T-cell (primary cell): ENCODE measurements around the gene IL37. TPM values are rescaled to one million over a fixed set of nuclear protein-coding genes. Genes with fewer than 3 reads are reported as not detected.

Source experiments
- ATAC-seq, 4 experiments: fragments of 200-7000 bp in 3 of 4; fragments of 150-1000 bp in 1 of 4; cut with Tn5 transposase; replicated peaks in 1 of 4; 1 replicate in 3 of 4; 2 replicates in 1 of 4; pipeline ENCODE4 v1.10.0; 2021; ENCODE audit warnings: moderate library complexity in 3 of 4, mild to moderate bottlenecking in 2 of 4, moderate number of reproducible peaks in 1 of 4
- CTCF ChIA-PET, 2 donors: fragments of 300-600 bp; sonication (Branson Sonifier 250); formaldehyde crosslinking; loops; one replicate each; lab custom pipeline; 2022; ENCODE audit warnings: antibody characterized with exemption in 2 of 2; lab: Charles Lee
- POLR2A ChIA-PET, 2 donors: fragments of 300-600 bp; sonication (Branson Sonifier 250); formaldehyde crosslinking; loops; one replicate each; lab custom pipeline; 2022; ENCODE audit warnings: antibody characterized with exemption in 2 of 2; lab: Charles Lee
- DNase-seq, 35 experiments: peaks; one replicate each; pipeline versions ENCODE4 v3.0.0 to v3.0.0-alpha.2; 2013 to 2023
- H3K27ac ChIP-seq: one replicate; pipeline ENCODE4 v1.5.1; 2013; ENCODE audit warnings: low read length
- H3K27me3 ChIP-seq, 2 experiments: replicated peaks in 1 of 2; 1 replicate in 1 of 2; 2 replicates in 1 of 2; pipeline versions ENCODE4 v1.6.1 to v1.7.0; 2013; ENCODE audit warnings: low read length in 1 of 2, mixed read lengths in 1 of 2; ENCODE audit not compliant: control insufficient read depth in 2 of 2, insufficient read depth in 2 of 2; ENCODE audit errors: extremely low read depth in 1 of 2
- H3K36me3 ChIP-seq, 2 donors: 1 replicate in 1 of 2; 2 replicates in 1 of 2; pipeline versions ENCODE4 v1.6.1 to v1.7.0; 2013; ENCODE audit warnings: low read length in 1 of 2; ENCODE audit not compliant: control insufficient read depth in 2 of 2, insufficient read depth in 1 of 2; ENCODE audit errors: extremely low read depth in 1 of 2
- H3K4me1 ChIP-seq, 2 experiments: 1 replicate in 1 of 2; 2 replicates in 1 of 2; pipeline versions ENCODE4 v1.6.1 to v1.7.0; 2013; ENCODE audit warnings: low read length in 2 of 2, mixed read lengths in 1 of 2; ENCODE audit not compliant: insufficient read depth in 2 of 2, control insufficient read depth in 1 of 2; ENCODE audit errors: extremely low read depth in 1 of 2
- H3K4me3 ChIP-seq, 2 donors: 1 replicate in 1 of 2; 2 replicates in 1 of 2; pipeline versions ENCODE4 v1.5.1 to v1.7.0; 2013; ENCODE audit warnings: mild to moderate bottlenecking in 2 of 2, low read length in 1 of 2, moderate library complexity in 1 of 2; ENCODE audit not compliant: control insufficient read depth in 1 of 2; ENCODE audit errors: extremely low read depth in 1 of 2
- H3K9me3 ChIP-seq: 2 replicates; pipeline ENCODE4 v1.7.0; 2013
- H3K27ac Mint-ChIP-seq, 2 donors: one replicate each; pipeline ENCODE4 v1.8.0; 2020 to 2021; ENCODE audit warnings: mild to moderate bottlenecking in 2 of 2, mixed read lengths in 2 of 2
- H3K27me3 Mint-ChIP-seq, 2 donors: one replicate each; pipeline ENCODE4 v1.8.0; 2021 to 2022; ENCODE audit warnings: mixed read lengths in 2 of 2
- H3K36me3 Mint-ChIP-seq: one replicate; pipeline ENCODE4 v1.8.0; 2021; ENCODE audit warnings: mixed read lengths
- H3K4me1 Mint-ChIP-seq, 3 donors: one replicate each; pipeline ENCODE4 v1.8.0; 2020 to 2022; ENCODE audit warnings: mixed read lengths in 3 of 3, mild to moderate bottlenecking in 1 of 3
- H3K4me3 Mint-ChIP-seq, 3 donors: one replicate each; pipeline ENCODE4 v1.8.0; 2020 to 2022; ENCODE audit warnings: mild to moderate bottlenecking in 3 of 3, mixed read lengths in 3 of 3, moderate library complexity in 3 of 3
- H3K9me3 Mint-ChIP-seq, 3 donors: one replicate each; pipeline ENCODE4 v1.8.0; 2020 to 2022; ENCODE audit warnings: mixed read lengths in 3 of 3
- WGBS: methylation state at CpG from one replicate; pipeline ENCODE4 v1.1.5; 2013; ENCODE audit warnings: missing lambda C conversion rate; ENCODE audit not compliant: insufficient coverage; 5-methylcytosine and 5-hydroxymethylcytosine counted together
- total RNA-seq, 35 experiments: library from RNA in 6 of 35; stranded (reverse) in 6 of 35; fragments of 120-200 nt in 1 of 35; gene quantifications; one replicate each; pipeline versions ENCODE4 v1.2.1 to v1.2.4 and lab custom pipeline; 2013 to 2026

IL37 gene
- total RNA-seq, 5 donors from 2014 or later (not counting 1 experiment from before 2014, with no cell fraction given): not detected

DNA sequence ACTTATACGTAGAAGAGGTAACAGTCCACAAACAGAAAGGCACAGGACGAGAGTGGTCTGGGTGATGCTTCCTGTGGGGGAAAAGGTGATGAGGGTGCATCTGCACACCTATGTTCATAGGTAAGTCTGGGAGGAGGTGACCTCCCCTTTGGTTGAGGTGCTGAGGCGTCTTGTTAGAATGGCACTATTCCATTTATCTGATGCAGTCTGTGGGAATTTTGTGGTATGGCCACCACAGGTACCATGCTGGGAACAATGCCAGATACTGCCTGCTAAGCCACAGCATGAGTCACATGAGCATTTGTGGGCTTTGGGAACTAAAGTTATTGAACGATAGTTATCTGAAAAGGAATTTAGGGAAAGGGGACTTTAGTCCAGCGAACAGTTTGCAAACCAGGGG is 27.9 kb downstream of the IL37 start:
- H3K9me3 Mint-ChIP-seq: no peaks in the 10 kb centered on the region
- H3K4me1 ChIP-seq: peaks cover 0 to 5% of the 10 kb centered on the region in 2 experiments
- no peak overlapping the region for H3K27ac ChIP-seq
- H3K9me3 ChIP-seq: no peaks in the 10 kb centered on the region
- H3K4me3 Mint-ChIP-seq: no peak overlapping the region
- ChIA-PET CTCF (no interaction called here), POLR2A (no interaction called here)
- 54% methylated on average over 4 of the region's 5 CpGs for WGBS
- H3K4me3 ChIP-seq: no peak overlapping the region
- no peak overlapping the region for H3K27ac Mint-ChIP-seq
- H3K27me3 ChIP-seq: peaks cover 0 to 3% of the 10 kb centered on the region in 2 experiments
- ATAC-seq (no peak), DNase-seq (peak in 4 of 35 experiments; percentile 3 to 20 (median 10))
- no peaks in the 10 kb centered on the region for H3K36me3 Mint-ChIP-seq
- H3K4me1 Mint-ChIP-seq: peaks cover 0 to 5% (median 0%) of the 10 kb centered on the region in 3 donors
- peaks cover 0 to 4% of the 10 kb centered on the region in 2 donors for H3K27me3 Mint-ChIP-seq
- H3K36me3 ChIP-seq: no peaks in the 10 kb centered on the region

DNA sequence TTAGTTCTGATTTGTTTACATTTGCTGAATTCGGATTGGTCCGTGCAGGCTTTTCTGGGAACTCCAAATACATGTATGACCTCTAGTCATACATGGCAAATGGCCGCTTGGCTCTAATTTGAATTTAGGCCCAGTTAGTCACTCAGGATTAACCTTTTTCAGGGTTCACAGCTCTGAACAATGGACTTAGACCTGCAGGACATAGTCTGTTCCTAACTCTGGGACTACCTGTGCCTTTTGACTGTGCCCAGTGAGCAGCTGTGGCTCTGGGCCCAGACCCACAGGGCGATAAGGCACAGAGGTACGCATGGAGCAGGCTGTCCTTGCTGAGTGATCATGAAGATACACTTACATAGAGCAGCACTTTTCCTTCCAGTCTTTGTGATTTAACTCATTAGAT is 28.5 kb downstream of the IL37 start:
- Histone ChIP-seq H3K4me1 (peaks cover 0 to 5% of the 10 kb centered on the region in 2 experiments), H3K4me3 (no peak overlapping the region), H3K9me3 (no peaks in the 10 kb centered on the region), H3K36me3 (no peaks in the 10 kb centered on the region), H3K27me3 (peaks cover 0 to 3% of the 10 kb centered on the region in 2 experiments), H3K27ac (no peak overlapping the region)
- no peaks in the 10 kb centered on the region for H3K36me3 Mint-ChIP-seq
- H3K9me3 Mint-ChIP-seq: no peaks in the 10 kb centered on the region
- DNase-seq (no peak), ATAC-seq (no peak)
- 100% methylated on average over 2 of the region's 5 CpGs for WGBS
- ChIA-PET POLR2A (no interaction called here), CTCF (no interaction called here)
- no peak overlapping the region for H3K27ac Mint-ChIP-seq
- peaks cover 0 to 4% of the 10 kb centered on the region in 2 donors for H3K27me3 Mint-ChIP-seq
- H3K4me3 Mint-ChIP-seq: no peak overlapping the region
- peaks cover 0 to 5% (median 0%) of the 10 kb centered on the region in 3 donors for H3K4me1 Mint-ChIP-seq

DNA sequence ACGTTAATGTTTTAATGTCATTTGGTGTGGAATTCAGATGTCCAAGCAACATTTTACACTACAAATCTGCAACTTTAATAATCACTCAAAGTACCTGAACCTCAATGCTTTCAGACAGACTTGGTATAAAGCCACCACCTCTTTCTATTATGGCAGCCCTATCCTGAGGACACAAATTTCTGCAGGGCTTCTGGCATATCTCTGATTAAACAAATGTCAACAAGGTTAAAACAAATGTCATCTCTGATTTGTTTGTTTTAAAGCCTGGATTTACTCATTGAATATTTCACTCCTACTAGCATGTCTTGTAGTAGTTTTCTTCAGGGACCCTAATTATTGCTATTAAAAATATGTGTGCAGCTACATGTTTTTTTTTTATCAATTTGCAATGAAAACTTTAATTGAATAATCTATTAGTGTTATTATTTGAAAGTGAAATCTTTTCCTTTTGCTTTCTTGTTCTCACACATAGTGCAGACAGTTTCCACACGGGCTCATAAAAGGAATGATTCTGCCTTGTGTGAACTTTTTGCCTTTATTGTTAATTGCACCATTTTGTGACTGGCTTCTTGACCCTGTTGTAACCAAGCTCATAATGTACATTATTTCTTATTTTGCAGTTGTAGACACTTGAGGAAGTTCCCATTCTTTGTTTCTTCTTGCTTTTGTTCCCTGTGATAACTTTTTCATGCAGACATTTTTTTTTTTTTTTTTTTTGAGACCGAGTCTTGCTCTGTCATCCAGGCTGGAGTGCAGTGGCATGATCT is 30.1 kb downstream of the IL37 start:
- Histone ChIP-seq H3K27ac (no peak overlapping the region), H3K4me1 (peaks cover 0 to 5% of the 10 kb centered on the region in 2 experiments), H3K9me3 (no peaks in the 10 kb centered on the region), H3K4me3 (no peak overlapping the region), H3K27me3 (peaks cover 0 to 2% of the 10 kb centered on the region in 2 experiments), H3K36me3 (no peaks in the 10 kb centered on the region)
- no peak for ATAC-seq
- Mint-ChIP-seq H3K9me3 (no peaks in the 10 kb centered on the region), H3K36me3 (no peaks in the 10 kb centered on the region), H3K4me3 (no peak overlapping the region), H3K27me3 (peaks cover 0 to 4% of the 10 kb centered on the region in 2 donors), H3K4me1 (peaks cover 0 to 5% (median 0%) of the 10 kb centered on the region in 3 donors), H3K27ac (no peak overlapping the region)
- no CpG with 5 or more reads among the region's 3 CpGs for WGBS
- ChIA-PET POLR2A (no interaction called here), CTCF (interaction anchor here (0.5 to 3.0 kb wide), 19 partner anchors 10 to 1067 kb away, joined by 3 to 67 read pairs (median 5); no protein-coding TSS in a partner anchor)
- DNase-seq: no peak

DNA sequence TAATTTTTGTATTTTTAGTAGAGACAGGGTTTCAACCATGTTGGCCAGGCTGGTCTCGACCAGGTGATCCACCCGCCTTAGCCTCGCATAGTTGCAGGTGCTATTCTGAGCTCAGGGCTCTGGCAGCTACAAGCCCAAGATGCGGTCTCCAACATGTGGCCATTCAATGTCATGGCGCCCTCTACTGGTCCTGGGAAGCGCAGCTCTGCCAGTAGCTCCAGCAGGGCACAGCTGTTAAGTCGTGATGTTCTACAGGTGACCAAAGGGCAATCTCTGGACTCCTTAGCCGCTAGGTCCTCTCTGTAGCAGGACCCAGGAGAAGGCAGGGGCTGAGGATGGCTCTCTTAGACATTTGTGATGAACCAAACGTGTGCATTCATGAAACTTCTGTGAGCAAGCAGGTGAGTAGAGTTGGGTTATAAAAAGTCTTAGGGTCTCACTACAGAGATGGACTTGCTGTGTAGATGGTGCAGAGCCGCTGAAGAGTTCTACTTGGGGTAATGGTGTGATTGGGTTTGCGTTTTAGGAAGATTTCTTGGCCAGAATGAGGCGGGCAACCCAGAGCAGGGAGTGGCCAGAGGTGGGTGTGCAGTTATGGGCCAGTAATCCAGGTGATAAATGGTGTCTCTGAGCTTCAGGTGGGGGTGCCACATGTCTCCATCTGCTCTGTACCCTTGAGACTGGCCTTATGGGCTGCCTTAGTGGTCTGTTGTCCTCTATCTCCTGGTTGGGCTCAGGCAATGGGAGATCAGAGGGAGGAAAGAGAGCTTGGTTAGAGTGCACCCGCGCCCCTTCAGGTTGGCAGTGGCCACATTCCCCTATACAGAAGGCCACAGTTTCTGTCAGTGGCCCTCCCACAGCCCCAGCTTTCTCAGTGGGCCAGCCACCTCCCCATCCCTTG is 31.0 kb downstream of the IL37 start:
- no peaks in the 10 kb centered on the region for H3K36me3 Mint-ChIP-seq
- Histone ChIP-seq H3K4me1 (peaks cover 0 to 5% of the 10 kb centered on the region in 2 experiments), H3K4me3 (no peak overlapping the region), H3K27ac (no peak overlapping the region), H3K27me3 (no peaks in the 10 kb centered on the region), H3K36me3 (no peaks in the 10 kb centered on the region), H3K9me3 (no peaks in the 10 kb centered on the region)
- no peaks in the 10 kb centered on the region for H3K9me3 Mint-ChIP-seq
- DNase-seq: peak in 33 of 35 experiments; percentile 11 to 76 (median 42)
- ATAC-seq: peak; percentile 34 to 58 (median 55)
- no peaks in the 10 kb centered on the region for H3K27me3 Mint-ChIP-seq
- no peak overlapping the region for H3K27ac Mint-ChIP-seq
- ChIA-PET CTCF (interaction anchor here (0.5 to 3.0 kb wide), 16 partner anchors 10 to 1068 kb away, joined by 3 to 67 read pairs (median 4); no protein-coding TSS in a partner anchor), POLR2A (no interaction called here)
- peaks cover 0 to 2% (median 0%) of the 10 kb centered on the region in 3 donors for H3K4me1 Mint-ChIP-seq
- no peak overlapping the region for H3K4me3 Mint-ChIP-seq
- WGBS: 19% methylated on average over 12 of the region's 14 CpGs

DNA sequence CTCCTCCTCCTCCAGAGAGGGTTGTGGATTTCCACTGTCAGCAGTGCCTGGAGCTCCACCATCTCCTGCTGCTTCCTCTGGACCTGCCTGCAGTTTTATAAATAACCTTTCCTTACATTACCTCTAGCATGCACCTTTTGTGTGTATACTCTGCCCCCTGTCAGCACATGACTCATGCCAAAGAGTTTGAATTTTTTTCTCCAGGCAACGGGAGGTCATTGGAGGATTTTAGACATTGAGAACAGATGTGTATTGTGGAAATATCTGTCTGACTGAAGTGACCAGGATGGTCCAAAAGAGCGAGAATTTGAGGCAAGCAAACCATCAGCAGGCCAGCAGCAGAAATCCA is 31.7 kb downstream of the IL37 start:
- H3K4me3 ChIP-seq: no peak overlapping the region
- H3K4me1 ChIP-seq: peaks cover 0 to 5% of the 10 kb centered on the region in 2 experiments
- Mint-ChIP-seq H3K4me3 (no peak overlapping the region), H3K9me3 (no peaks in the 10 kb centered on the region), H3K36me3 (no peaks in the 10 kb centered on the region), H3K4me1 (peaks cover 0 to 2% (median 0%) of the 10 kb centered on the region in 3 donors), H3K27ac (no peak overlapping the region), H3K27me3 (no peaks in the 10 kb centered on the region)
- ATAC-seq (no peak), DNase-seq (no peak)
- no peaks in the 10 kb centered on the region for H3K27me3 ChIP-seq
- POLR2A ChIA-PET: interaction anchor here in 1 of 2 donors (0.7 kb wide), 1 partner anchor 198 kb away, joined by 3 read pairs; no protein-coding TSS in a partner anchor
- CTCF ChIA-PET: interaction anchor here in 1 of 2 donors (3.0 kb wide), 1 partner anchor 193 kb away, joined by 67 read pairs; no protein-coding TSS in a partner anchor
- no peak overlapping the region for H3K27ac ChIP-seq
- no peaks in the 10 kb centered on the region for H3K9me3 ChIP-seq
- H3K36me3 ChIP-seq: no peaks in the 10 kb centered on the region
- 73% methylated on average over 2 of the region's 2 CpGs for WGBS

DNA sequence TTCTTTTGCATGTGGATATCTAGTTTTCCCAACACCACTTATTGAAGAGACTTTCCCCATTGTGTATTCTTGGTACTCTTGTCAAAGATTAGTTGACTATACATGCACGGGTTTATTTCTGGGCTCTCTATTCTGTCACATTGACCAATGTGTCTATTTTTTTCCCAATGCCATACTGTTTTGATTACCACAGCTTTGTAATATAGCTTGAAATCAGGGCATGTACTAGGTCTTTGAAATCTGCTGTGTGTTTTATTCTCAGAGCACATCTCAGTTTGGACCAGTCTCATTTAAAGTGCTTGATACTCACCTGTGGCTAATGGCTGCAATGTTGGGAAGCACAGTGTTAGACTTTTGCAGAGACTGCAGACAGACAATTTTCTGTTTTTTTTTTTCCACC is 34.0 kb downstream of the IL37 start:
- ATAC-seq (no peak), DNase-seq (no peak)
- no peaks in the 10 kb centered on the region for H3K9me3 Mint-ChIP-seq
- WGBS: no CpG with 5 or more reads among the region's 1 CpG
- no peak overlapping the region for H3K27ac Mint-ChIP-seq
- H3K27me3 Mint-ChIP-seq: peaks cover 0 to 10% of the 10 kb centered on the region in 2 donors
- Histone ChIP-seq H3K4me3 (no peak overlapping the region), H3K27ac (no peak overlapping the region), H3K4me1 (peaks cover 0 to 5% of the 10 kb centered on the region in 2 experiments), H3K36me3 (no peaks in the 10 kb centered on the region), H3K27me3 (peaks cover 0 to 5% of the 10 kb centered on the region in 2 experiments), H3K9me3 (no peaks in the 10 kb centered on the region)
- H3K36me3 Mint-ChIP-seq: no peaks in the 10 kb centered on the region
- peaks cover 0 to 2% (median 0%) of the 10 kb centered on the region in 3 donors for H3K4me1 Mint-ChIP-seq
- CTCF ChIA-PET: no interaction called here
- POLR2A ChIA-PET: no interaction called here
- H3K4me3 Mint-ChIP-seq: no peak overlapping the region
